Activated T-cell treated with anti-CD3 and anti-CD28 coated beads for 1 hour (primary cell): ENCODE results near the gene OPCML.
A peak's percentile ranks its signal among the peaks of the same experiment; 100 is the strongest.

Experiments
- DNase-seq: peaks from one replicate; pipeline ENCODE4 v3.0.0-alpha.2; 2020; ENCODE audit warnings: low read depth

Gene OPCML

GRCh38 chr11:133175103-133175502 is 357.2 kb downstream of the OPCML start:
- no peak for DNase-seq

- no peak for DNase-seq
Observed at GRCh38 chr11:133173810-133174412, 358.4 kb downstream of the OPCML start.

GRCh38 chr11:133172349-133172748 is 360.0 kb downstream of the OPCML start:
- DNase-seq: no peak

- DNase-seq: no peak
Observed at GRCh38 chr11:133171374-133171773, 360.9 kb downstream of the OPCML start.

GRCh38 chr11:133168016-133168415 is 364.3 kb downstream of the OPCML start:
- no peak for DNase-seq

GRCh38 chr11:133166662-133167061 is 365.6 kb downstream of the OPCML start:
- DNase-seq: no peak

- no peak for DNase-seq
Observed at GRCh38 chr11:133164986-133165385, 367.3 kb downstream of the OPCML start.

- no peak for DNase-seq
Observed at GRCh38 chr11:133163463-133164419, 368.6 kb downstream of the OPCML start.

GRCh38 chr11:133162227-133162626 is 370.1 kb downstream of the OPCML start:
- DNase-seq: no peak

- DNase-seq: no peak
Observed at GRCh38 chr11:133160754-133161153, 371.5 kb downstream of the OPCML start.

- DNase-seq: no peak
Observed at GRCh38 chr11:133156986-133157745, 375.1 kb downstream of the OPCML start.

- no peak for DNase-seq
Observed at GRCh38 chr11:133154781-133155180, 377.5 kb downstream of the OPCML start.

GRCh38 chr11:133154076-133154475 is 378.2 kb downstream of the OPCML start:
- no peak for DNase-seq

GRCh38 chr11:133153031-133153430 is 379.3 kb downstream of the OPCML start:
- no peak for DNase-seq

GRCh38 chr11:133149698-133150097 is 382.6 kb downstream of the OPCML start:
- no peak for DNase-seq

- DNase-seq: no peak
Observed at GRCh38 chr11:133147625-133148024, 384.7 kb downstream of the OPCML start.

- DNase-seq: no peak
Observed at GRCh38 chr11:133146697-133147306, 385.5 kb downstream of the OPCML start.

- no peak for DNase-seq
Observed at GRCh38 chr11:133137939-133138338, 394.4 kb downstream of the OPCML start.

- DNase-seq: no peak
Observed at GRCh38 chr11:133137270-133137669, 395.0 kb downstream of the OPCML start.

GRCh38 chr11:133136376-133136775 is 395.9 kb downstream of the OPCML start:
- DNase-seq: no peak

GRCh38 chr11:133134314-133135173 is 397.8 kb downstream of the OPCML start:
- DNase-seq: peak; percentile 2
